MCF 10A (cell line): Measurements from ENCODE around the gene ACKR4. TPM values are rescaled to one million over a fixed set of nuclear protein-coding genes. Genes with fewer than 3 reads are reported as not detected.

ENCODE experiments used
- Bru-seq: library from RNA; stranded (reverse); fragments of 400-500 nt; gene quantifications from one replicate; lab custom pipeline; 2021; lab: Mats Ljungman, UMichigan
- BruChase-seq, 2 experiments: library from RNA; stranded (reverse); fragments of 400-500 nt; gene quantifications; one replicate each; lab custom pipeline; 2021; lab: Mats Ljungman, UMichigan
- BruUV-seq: library from RNA; stranded (reverse); fragments of 400-500 nt; replicated peaks from 2 replicates; lab custom pipeline; 2021; lab: Mats Ljungman, UMichigan
- CTCF ChIA-PET: fragments of 300-600 bp; sonication (Branson Sonifier 250); formaldehyde crosslinking; extraction: SDS; loops from one replicate; lab custom pipeline; 2021; ENCODE audit warnings: antibody characterized with exemption, inconsistent platforms; lab: Yijun Ruan, JAX
- POLR2A ChIA-PET: fragments of 300-600, 350-650 bp; sonication (Branson Sonifier 250); formaldehyde crosslinking; extraction: SDS; loops from one replicate; lab custom pipeline; 2020; ENCODE audit warnings: antibody characterized with exemption, inconsistent platforms; lab: Yijun Ruan, JAX
- DNase-seq: peaks from one replicate; pipeline ENCODE4 v3.0.0-alpha.2; 2018; ENCODE audit not compliant: unreplicated experiment
- H3K27ac Mint-ChIP-seq: one replicate; pipeline ENCODE4 v1.8.0; 2022; ENCODE audit warnings: mild to moderate bottlenecking, low read depth, mixed read lengths; ENCODE audit not compliant: unreplicated experiment
- H3K27me3 Mint-ChIP-seq: one replicate; pipeline ENCODE4 v1.8.0; 2022; ENCODE audit warnings: mixed read lengths; ENCODE audit not compliant: insufficient read depth, unreplicated experiment
- H3K36me3 Mint-ChIP-seq: one replicate; pipeline ENCODE4 v1.8.0; 2022; ENCODE audit warnings: mild to moderate bottlenecking, moderate library complexity, mixed read lengths; ENCODE audit not compliant: insufficient read depth, unreplicated experiment
- H3K4me1 Mint-ChIP-seq: one replicate; pipeline ENCODE4 v1.8.0; 2022; ENCODE audit warnings: mixed read lengths; ENCODE audit not compliant: insufficient read depth, unreplicated experiment
- H3K4me3 Mint-ChIP-seq: one replicate; pipeline ENCODE4 v1.8.0; 2022; ENCODE audit warnings: mild to moderate bottlenecking, moderate library complexity, mixed read lengths; ENCODE audit not compliant: unreplicated experiment
- H3K9me3 Mint-ChIP-seq: one replicate; pipeline ENCODE4 v1.8.0; 2022; ENCODE audit warnings: mixed read lengths; ENCODE audit not compliant: unreplicated experiment
- intact Hi-C: fragments of 100-400 bp; cut with micrococcal nuclease; formaldehyde crosslinking; loops from 2 replicates; pipeline ENCODE4 v1.14.1; 2022
- long read RNA-seq: library from polyadenylated mRNA; stranded (forward); transcript quantifications from one replicate; pipeline ENCODE4 v2.0.0, GENCODE V29; 2022
- total RNA-seq: library from RNA; stranded (reverse); gene quantifications from 2 replicates; pipeline ENCODE4 v1.2.3, GENCODE V29; 2022
- TF ChIP-seq, protein P1 (sequence below): fragments of 200-600 bp; IDR thresholded peaks from one replicate; pipeline ENCODE4 v1.8.0; 2022; ENCODE audit warnings: antibody characterized with exemption, mild to moderate bottlenecking; ENCODE audit not compliant: unreplicated experiment

ACKR4 gene
- total RNA-seq (not detected in 2 replicates), Bru-seq, nascent RNA (percentile 12 among the genes with signal in this experiment), BruChase-seq, experiment 1, labeled RNA remaining after a 6-hour chase (percentile 27 among the genes with signal in this experiment), BruChase-seq, experiment 2, labeled RNA remaining after a 2-hour chase (percentile 19 among the genes with signal in this experiment)
- long read RNA-seq: 0 reads

DNA sequence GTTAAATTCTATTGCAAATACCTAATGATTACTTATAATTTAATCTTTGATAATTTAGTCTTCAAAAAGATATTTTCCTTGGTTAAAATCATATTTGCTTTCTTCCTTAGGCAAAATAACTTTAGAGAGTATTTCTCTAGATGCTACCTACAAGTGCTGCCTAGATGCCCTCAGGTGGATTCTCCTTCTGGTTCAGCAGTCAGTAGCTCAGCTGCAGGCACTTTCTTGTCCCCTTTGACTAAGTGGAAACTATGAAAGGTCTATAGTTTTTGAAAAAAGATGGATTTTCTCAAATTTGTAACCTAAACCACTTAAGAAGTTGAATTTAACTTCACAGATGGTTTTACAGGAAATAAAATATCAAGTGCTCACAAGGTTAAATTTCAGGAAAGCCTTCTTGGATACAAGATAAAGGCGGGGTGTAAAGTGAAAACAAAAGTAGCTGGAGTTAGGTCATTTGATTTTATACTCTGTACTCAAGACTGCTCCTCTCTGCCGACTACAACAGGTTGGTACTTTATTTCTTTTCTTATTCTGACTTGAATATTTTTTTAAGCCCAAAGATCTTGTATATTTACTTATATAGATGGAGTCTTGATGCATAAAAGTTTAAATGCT, at the start of gene ACKR4:
TSS of gene ACKR4 (plus strand) at position 455 of the 618 bp plus-strand sequence. CDS start 3,128 bp downstream, outside the sequence.
- intact Hi-C loops: no loop called here
- POLR2A ChIA-PET: interaction anchor here (0.7 to 1.3 kb wide), 2 partner anchors 22 to 36 kb away, joined by 3 to 4 read pairs; no protein-coding TSS in a partner anchor
- Mint-ChIP-seq H3K27ac (no peak within 1 kb of the TSS), H3K4me1 (peaks cover 18% of the 10 kb centered on the region), H3K27me3 (no peaks in the 10 kb centered on the region), H3K9me3 (no peaks in the 10 kb centered on the region), H3K4me3 (no peak within 1 kb of the TSS), H3K36me3 (peaks cover 8% of the 10 kb centered on the region)
- CTCF ChIA-PET: interaction anchor here (2.6 kb wide), 1 partner anchor 62 kb away, joined by 9 read pairs; no protein-coding TSS in a partner anchor
- TF ChIP-seq, protein P1, sequence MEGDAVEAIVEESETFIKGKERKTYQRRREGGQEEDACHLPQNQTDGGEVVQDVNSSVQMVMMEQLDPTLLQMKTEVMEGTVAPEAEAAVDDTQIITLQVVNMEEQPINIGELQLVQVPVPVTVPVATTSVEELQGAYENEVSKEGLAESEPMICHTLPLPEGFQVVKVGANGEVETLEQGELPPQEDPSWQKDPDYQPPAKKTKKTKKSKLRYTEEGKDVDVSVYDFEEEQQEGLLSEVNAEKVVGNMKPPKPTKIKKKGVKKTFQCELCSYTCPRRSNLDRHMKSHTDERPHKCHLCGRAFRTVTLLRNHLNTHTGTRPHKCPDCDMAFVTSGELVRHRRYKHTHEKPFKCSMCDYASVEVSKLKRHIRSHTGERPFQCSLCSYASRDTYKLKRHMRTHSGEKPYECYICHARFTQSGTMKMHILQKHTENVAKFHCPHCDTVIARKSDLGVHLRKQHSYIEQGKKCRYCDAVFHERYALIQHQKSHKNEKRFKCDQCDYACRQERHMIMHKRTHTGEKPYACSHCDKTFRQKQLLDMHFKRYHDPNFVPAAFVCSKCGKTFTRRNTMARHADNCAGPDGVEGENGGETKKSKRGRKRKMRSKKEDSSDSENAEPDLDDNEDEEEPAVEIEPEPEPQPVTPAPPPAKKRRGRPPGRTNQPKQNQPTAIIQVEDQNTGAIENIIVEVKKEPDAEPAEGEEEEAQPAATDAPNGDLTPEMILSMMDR: no peak
- no peak for DNase-seq
- no TSS peak for BruUV-seq

DNA sequence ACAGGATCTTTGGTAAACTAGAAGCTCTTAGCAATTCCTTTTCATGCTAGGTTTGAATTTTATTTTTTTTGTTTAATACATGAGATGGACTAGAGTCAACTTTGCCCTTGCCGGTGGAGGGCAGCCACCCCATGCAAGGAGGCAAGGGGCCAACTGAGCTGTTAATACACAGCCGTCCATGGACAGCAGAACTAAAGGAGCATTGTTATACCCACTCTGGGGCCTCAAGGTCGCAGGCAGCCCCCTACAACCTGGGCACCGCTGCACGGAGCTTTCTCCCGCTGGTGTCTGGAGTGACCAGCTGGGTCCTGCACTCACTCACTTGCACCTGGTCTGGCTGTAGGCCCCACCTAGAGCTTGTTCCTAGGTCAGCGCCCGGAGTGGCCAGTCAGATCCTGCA, 47.9 kb upstream of the ACKR4 start:
- BruUV-seq: no TSS peak
- ChIA-PET POLR2A (no interaction called here), CTCF (interaction anchor here (0.7 to 2.3 kb wide), 3 partner anchors 10 to 124 kb away, joined by 3 to 8 read pairs (median 6); no protein-coding TSS in a partner anchor)
- Mint-ChIP-seq H3K27me3 (no peaks in the 10 kb centered on the region), H3K36me3 (no peaks in the 10 kb centered on the region), H3K4me3 (no peak overlapping the region), H3K4me1 (peaks cover 18% of the 10 kb centered on the region), H3K27ac (no peak overlapping the region), H3K9me3 (no peaks in the 10 kb centered on the region)
- DNase-seq: no peak
- intact Hi-C loops: no loop called here
- TF ChIP-seq, protein P1: no peak

DNA sequence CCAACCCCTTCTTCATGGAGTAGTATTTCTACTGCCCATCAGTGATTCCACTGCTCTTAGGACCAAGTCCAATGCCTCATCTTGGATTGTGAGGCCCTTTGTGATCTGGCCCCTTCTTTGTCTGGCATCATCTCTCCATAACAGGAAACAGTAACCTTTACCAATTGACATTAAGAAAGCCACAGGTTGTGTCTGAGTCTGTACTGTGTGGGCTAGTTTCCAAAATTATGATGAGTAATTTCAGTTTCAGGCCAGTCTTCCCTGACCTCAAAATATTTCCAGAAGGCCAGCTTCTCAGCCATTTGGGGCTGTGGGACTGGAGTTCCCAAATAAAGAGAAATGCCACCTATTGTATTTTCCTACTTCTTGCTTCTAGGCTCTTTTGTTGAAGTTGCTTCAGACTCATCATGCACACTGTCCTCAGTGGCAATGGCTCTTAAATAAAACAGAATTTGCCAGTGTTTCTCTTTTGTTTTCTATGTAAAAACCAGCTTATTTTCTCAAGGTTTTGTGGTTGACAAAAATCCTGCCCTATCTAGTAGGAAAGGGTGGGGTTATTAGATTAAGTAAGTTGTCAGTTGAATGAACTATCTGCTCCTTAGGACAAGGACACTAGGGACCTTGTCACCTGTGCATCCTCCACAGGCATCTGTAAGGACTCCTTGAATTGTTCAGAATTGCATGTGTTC, 47.0 kb upstream of the ACKR4 start:
- no peaks in the 10 kb centered on the region for H3K27me3 Mint-ChIP-seq
- CTCF ChIA-PET: interaction anchor here (0.9 kb wide), 1 partner anchor 23 kb away, joined by 3 read pairs; no protein-coding TSS in a partner anchor
- BruUV-seq: no TSS peak
- no peak overlapping the region for H3K27ac Mint-ChIP-seq
- H3K36me3 Mint-ChIP-seq: no peaks in the 10 kb centered on the region
- H3K4me1 Mint-ChIP-seq: peaks cover 18% of the 10 kb centered on the region
- POLR2A ChIA-PET: no interaction called here
- H3K9me3 Mint-ChIP-seq: no peaks in the 10 kb centered on the region
- H3K4me3 Mint-ChIP-seq: no peak overlapping the region
- TF ChIP-seq, protein P1: no peak
- intact Hi-C loops: no loop called here
- DNase-seq: peak; percentile 76
